Stimulated activated CD8-positive, alpha-beta memory T cell treated with anti-CD3 and anti-CD28 coated beads, Interleukin-15, amount 100 ng/mL, for 24 hours (primary cell): ENCODE results near the gene CFLAR.
"Not testable (repeated sequence)": the region's sequence is repeated elsewhere in the genome, so short reads cannot be mapped to it uniquely, and the experiment has no call there.

Source experiments
- DNase-seq: peaks from one replicate; pipeline ENCODE4 v3.0.0-alpha.2; 2020; ENCODE audit warnings: low read depth

CFLAR gene

DNA sequence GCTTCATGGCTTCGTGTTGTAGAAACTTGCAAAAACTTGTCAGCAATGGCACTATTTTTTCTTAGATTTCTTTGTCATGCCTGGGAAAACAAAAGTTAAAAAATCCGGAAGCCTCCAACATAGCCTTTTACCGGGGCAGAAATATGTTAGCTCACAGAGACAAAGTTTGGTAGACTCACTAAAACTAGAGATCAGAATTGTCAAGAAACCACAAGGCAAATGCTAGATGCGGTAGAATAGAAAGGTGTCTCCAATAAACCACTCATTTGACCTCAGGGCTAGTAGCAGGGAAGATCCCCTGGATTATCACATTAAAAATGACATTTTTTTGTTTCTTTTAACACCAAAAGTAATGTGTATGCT, 67.4 kb downstream of the CFLAR start:
- DNase-seq, result no peak

DNA sequence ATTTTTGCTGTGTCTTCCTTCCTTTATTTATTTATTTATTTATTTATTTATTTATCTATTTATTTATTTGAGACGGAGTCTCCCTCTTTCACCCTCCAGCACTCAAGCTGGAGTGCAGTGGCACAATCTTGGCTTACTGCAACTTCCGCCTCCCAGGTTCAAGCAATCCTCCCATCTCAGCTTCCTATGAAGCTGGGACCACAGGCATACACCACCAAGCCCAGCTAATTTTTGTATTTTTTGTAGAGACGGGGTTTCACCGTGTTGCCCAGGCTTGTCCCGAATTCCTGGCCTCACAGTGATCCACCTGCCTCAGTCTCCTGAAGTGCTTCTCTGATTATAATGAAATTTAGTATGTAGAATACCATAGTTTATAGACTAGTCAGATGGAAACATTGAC, 67.9 kb downstream of the CFLAR start:
- DNase-seq, result not testable (repeated sequence)

DNA sequence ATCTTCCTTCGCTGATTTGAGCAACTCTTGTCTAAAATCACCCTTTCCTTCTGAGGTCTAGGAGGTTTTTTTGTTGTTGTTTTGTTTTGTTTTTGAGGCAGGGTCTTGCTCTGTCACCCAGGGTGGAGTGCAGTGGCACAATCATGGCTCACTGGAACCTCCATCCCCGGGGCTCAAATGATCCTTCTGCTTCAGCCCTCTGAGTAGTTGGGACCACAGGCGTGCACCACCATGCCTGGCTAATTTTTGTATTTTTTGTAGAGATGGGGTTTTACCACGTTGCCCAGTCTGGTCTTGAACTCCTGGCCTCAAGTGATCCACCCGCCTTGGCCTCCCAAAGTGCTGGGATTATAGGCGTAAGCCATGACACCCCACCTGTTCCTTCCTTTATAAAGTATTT, 68.3 kb downstream of the CFLAR start:
- DNase-seq, result not testable (repeated sequence)

DNA sequence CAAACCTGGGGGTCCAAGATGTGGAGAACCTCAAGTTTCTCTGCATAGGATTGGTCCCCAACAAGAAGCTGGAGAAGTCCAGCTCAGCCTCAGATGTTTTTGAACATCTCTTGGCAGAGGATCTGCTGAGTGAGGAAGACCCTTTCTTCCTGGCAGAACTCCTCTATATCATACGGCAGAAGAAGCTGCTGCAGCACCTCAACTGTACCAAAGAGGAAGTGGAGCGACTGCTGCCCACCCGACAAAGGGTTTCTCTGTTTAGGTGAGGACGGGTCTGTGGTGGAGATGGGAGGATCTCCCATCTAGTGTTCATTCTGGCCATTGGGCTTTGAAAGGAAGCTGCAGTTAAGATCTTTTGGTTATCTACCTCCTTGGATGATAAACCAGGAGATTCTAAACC, 69.9 kb downstream of the CFLAR start:
- no peak for DNase-seq

DNA sequence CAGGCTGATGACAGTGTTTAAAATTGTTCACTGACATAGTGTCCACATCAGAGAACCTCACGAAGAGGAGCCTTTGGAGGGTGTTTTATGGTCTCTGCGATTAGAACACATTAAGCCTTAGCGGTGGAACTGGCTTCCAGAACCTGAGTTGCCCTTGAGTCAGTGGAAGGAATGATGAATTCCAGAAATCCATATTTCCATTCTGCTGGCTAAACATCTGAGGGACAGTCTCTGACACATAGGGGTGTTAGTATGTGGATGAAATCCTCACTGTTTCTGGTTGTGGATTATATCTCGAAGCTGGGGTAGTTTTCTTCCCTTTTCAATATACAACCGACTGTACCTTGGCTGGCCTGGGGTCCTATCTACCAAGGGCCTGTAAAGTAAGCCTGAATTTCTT, 71.0 kb downstream of the CFLAR start:
- DNase-seq, result no peak

DNA sequence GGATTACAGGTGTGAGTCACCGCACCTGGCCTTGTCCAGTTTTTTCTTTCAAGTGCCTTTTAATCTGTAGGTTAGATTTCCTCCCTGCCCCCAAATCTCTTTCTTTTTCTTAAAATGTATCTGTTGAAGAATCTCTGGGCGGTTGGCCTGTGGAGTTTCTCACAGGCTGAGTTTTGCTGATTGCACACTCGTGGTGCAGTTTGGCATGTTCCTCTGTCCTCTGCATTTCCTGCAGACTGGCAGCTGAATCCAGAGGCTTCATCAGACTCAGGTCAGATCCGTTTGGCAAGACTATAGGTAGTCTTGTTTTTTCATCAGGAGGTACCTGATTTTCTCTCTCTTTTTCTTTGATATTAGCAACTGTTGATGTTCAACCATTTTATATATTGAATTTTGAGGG, 72.5 kb downstream of the CFLAR start:
- DNase-seq, result no peak

DNA sequence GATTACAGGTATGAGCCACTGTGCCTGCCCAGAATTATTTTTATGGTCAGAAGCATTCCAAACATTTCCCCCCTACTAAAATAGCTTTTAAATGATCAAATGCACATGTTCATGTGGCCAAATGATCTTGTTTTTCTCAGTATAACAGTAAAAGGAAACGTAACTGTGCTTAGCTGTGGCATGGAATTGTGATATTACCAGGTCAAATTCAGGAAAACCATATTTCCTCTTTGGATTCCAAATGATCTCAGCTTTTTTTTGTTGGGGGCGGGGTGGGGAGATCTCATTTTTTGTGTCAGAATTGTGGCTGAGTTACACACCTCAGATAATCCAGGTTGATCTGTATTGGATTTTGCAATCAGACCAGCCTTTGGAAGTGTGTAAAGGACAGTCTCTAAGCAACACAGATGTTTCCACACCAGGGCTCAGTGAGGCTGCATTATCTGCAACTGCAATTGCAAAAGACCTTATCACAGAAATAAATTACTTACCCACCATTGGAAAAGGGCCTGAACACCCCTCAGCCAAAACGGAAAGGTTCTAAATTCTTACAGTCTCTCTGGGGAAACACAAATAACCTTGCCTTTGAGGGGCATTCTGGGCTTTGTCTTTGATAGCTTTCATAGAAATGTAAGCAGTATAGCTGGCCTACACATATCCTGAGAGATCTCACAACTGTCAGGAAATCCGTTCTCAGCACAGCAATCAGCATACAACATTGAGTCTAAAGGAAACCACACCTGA, 75.3 kb downstream of the CFLAR start:
- DNase-seq, result no peak

DNA sequence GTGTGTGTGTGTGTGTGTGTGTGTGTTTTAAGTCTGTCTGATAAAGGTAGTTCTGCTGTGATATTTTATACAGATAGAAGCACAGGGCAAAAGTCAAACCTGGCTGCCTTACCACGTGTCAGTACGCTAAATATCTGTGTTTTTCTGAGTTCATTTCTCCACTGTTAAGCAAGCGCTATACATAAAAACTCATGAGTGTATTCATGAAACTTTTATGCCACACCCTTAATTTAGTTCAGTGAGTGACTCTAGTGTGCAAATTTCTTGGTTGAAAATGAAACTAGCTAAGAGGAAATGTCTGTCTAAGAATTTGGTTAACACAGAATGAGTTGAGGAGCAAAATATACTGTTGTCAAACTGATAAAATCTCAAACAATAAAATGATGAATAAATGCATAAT, 78.1 kb downstream of the CFLAR start:
- DNase-seq, result no peak

DNA sequence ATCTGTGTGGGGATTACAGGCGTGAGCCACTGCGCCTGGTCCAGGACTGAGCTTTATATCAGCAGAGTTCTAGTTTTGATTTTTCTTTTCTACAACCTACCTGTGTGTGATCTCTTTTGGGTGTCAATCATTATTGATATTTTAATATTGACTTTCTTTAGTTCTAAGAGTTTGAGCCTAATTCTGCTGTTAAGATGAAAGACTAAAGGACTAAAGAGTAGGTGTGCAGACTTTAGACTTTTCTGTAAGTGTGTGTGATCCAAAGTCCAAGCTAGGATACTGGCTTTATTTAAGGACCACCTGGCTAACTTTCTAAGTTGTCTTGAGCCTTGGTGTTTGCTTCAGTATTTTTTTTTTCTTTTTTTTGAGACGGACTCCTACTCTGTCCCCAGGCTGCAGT, 79.4 kb downstream of the CFLAR start:
- DNase-seq, result no peak

DNA sequence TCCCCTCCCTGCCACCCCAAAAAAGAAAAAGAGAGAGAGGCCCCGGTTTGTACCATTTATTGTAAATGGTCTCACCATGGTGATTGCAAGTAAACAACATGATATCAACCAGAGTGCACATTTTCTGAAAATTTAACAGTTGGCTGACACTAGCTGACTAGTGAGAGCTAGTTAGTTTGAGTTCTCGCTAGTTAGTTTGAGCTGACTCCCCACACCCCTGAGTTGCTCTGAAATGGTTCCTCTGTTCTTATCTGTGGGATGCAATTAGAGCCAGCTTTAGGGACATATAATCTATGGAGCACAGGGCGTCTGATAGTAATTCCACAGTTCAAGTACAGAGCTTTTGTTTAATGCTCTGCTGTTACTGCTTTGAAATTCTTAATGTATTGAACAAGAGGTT, 80.0 kb downstream of the CFLAR start:
- DNase-seq, result no peak

DNA sequence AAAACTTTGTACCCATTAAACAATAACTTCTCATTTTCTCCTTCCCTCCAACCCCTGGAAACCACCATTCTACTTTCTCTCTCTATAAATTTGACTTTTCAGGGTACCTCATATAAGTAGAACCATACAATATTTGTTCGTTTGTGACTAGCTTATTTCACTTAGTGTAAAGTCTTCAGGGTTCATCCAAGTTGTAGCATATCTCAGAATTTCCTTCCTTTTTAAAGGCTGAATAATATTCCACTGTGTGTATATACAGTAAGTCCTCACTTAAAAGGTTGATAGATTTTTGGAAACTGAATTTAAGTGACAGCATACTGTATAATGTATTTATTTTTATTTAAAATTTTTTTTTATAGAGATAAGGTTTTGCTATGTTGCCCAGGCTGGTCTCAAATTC, 80.8 kb downstream of the CFLAR start:
- DNase-seq, result no peak

DNA sequence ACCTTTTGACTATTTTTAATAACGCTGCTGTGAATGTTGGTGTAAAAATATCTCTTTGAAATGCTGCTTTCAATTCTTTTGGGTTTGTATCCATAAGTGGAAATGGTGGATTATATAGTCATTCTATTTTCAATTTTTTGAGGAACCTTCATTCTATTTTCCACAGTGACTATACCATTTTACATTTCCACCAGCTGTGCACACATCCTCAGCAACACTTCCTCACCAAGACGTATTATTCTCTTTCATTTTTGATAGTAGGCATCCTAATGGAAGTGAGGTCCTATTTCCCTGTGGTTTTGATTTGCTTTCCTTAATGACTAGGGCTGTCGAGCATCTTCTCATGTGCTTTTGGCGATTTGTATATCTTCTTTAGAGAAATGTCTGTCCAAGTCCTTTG, 81.8 kb downstream of the CFLAR start:
- no peak for DNase-seq

DNA sequence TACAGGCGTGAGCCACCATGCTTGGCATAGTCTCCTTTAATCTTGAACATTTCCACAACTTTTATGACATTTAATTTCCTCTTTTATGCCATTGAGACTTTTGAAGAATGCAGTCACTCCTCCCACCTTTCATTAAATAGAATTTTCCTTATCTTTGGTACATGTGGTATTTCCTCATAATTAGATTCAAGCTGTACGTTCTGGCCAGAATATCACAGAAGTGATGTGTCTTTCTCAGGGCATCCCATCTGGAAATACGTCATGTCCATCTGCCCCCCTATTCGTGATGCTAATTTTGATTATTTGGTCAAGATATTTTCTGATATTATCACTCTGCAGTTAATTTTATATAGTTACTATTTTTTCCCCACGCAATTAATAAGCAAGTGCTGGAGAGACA, 83.9 kb downstream of the CFLAR start:
- DNase-seq, result no peak

DNA sequence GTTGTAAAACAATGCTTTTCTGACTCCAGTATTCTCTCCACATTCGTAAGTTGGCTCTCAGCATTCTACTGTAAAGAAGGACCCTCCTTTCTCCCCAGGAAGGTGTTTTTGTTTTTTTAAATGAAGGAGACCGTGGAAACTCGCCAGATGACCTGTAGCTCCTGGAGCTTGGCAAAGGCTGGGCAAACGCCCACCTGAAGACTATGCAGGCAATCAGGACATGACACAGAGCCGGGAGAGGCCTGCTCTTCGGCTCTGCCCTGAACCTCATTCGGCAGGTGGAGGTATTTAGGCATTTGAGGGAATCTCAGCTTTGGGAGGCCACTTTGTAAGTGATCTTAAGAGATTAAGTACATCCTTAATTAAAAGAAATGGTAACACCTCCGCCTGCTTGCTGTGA, 84.4 kb downstream of the CFLAR start:
- no peak for DNase-seq

DNA sequence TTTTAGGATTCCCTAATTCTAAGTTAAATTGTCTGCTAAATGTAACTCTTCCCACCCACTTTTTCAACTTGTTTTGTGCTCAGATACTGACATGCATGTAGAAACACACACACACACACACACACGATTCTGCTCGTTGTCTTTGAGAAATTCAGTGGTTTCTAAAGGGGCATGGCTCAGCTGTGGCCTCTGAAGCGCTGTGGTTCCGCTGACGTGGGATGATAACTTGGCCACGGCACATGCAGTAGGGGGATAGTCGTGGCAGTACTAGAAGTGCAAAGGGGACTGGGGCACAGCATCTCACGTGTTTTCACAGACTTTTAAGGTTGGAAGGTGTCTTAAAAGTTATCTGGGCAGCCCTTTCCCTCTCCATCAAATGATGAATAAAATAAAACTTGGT, 85.4 kb downstream of the CFLAR start:
- no peak for DNase-seq

DNA sequence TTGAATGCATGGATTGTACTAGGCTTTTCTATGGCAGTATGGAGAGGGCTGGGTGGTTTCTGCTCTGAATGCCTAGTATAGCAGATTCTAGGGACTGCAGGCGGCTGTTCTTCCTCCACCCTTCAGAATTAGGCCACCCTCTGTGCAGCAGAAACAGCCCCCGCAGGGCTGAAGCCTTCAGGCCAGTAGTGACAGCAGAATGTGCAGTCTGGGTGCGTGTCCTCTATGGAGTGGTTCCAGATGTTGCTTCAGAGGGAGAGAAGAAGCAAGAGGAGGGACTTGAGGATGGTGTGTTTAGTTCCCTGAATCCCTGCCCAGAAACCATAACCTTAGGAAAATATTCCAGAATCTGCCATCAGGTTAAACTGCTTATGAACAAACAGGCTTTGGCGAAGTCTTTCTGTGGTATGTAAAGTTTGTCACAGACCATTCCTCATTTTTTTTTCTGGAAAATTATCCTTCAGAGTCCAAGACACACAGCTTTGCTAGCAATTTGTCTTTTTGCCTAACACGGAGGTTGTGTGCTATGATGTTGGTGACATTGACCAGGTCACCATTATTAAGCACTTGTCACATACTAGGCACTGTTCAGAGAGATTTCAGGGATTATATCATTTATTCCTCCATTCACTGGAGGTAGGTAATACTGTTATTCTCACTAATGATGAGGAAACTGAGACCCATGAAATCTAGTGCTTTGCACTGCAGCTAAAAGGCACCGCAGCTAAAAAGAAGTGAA, 88.1 kb downstream of the CFLAR start:
- DNase-seq, result no peak

DNA sequence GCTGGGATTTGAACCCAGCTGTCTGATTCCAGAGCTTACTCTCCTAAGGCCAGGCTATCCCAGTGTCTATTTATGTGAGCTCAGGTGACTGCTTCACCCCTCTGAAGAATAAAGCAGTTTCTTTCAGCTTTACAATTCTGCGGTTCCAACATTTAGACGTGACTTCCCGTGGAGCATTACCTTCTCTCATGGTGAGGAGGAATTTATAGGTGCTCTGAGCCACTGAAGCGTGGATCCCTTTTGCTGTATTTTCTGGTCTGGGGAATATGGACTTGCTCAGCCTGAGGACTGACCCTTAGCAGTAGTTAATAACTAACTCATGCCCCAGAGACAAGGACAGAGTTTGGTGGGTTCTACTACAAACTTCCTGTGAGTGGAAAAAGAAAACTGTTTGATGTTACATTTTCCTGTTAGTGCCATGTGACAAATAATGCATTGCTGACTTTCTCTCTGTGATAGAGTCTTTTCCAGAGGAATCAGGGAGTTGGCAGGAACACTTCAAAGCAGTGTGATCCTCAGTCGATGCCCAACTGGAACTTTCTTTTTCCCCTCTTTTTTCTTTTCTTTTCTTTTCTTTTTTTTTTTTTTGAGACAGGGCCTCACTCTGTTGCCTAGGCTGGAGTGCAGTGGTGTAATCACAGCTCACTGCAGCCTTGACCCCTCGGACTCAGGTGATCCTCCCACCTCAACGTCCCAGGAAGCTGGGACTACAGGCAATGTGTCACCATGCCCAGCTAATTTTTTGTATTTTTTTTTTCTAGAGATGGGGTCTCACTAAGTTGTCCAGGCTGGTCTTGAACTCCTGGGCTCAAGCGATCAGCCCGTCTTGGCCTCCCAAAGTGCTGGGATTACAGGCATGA, 88.9 kb downstream of the CFLAR start:
- no peak for DNase-seq

DNA sequence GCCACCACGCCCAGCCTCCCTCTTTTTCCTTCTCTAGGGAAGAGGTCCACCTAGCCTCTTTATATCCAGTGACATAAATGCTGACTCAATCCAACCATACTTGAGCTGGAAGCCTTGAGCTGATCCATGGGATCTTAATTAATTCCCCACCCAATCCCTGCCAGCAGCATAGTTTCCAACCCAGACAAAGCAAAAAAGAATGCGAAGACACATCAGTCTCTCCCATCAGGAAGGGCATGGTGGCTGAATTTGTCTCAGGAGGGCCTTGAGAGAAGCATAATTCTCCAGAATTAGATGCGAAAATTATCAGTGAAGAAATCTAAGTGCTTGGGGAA, 89.5 kb downstream of the CFLAR start:
- DNase-seq, result no peak

DNA sequence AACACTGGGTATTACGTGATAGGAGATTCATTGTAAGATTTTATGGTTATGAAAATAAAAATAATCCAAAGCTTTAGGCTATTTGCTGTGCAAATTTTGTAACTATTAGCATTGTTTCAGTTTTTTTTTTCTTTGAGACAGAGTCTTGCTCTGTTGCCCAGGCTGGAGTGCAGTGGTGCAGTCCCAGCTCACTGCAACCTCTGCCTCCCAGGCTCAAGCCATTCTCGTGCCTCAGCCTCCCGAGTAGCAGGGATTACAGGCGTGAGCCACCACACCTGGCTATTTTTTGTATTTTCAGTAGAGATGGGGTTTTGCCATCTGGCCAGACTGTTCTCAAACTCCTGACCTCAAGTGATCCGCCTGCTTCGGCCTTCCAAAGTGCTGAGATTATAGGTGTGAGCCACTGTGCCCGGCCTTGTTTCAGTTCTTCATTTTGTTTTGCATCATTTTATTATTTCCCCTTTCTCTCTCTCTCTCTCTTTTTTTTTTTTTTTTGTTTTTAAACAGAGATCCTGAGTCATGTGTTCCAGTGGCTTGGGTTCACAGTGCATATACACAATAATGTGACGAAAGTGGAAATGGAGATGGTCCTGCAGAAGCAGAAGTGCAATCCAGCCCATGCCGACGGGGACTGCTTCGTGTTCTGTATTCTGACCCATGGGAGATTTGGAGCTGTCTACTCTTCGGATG, 92.7 kb downstream of the CFLAR start:
- DNase-seq, result no peak

DNA sequence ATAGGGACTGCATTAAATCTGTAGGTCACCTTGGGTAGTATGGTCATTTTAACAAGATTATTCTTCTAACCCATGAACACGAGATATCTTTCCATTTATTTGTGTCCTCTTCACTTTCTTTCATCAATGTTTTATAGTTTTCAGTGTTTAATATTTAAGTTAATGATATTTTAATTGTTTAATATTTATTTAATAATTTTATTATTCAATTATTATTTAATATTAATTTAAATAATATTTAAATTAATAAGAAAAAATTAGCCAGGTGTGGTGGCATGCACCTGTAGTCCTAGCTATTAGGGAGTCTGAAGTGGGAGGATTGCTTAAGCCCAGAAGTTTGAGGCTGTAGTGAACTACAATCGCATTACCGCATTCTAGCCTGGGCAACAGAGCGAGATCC, 100.0 kb downstream of the CFLAR start:
- no peak for DNase-seq

DNA sequence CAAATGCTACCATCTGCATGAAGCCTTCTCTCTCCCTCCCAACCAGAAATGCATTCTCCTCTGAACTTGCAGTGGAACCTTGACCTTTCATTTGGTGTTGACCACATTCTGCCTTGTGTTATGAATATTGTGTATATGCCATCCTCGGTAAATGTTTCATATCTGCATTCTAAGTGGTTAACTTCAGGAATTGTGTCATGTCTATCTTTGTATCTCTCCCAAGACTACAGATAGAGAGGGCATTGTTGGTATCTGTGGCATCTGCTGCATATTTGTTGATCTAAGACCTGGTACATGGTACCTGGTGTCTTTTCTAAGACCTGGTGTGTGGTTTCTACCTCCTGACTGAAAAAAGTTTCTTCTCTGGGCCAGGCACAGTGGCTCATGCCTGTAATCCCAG, 101.0 kb downstream of the CFLAR start:
- no peak for DNase-seq

DNA sequence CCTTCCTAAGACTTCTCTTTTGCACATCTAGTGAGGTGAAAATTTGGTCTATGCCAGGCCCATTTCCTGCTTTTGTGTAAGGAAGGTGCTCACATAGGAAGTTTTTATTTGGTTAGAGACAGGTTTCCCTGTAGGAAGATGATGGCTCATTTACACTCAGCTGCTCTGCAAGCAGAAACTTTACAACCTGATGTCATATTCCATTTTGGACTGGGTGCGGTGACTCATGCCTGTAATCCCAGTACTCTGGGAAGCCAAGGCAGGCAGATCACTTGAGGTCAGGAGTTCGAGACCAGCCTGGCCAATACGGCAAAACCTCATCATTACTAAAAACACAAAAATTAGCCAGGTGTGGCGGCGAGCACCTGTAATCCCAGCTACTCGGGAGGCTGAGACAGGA, 102.8 kb downstream of the CFLAR start:
- DNase-seq, result no peak
